Naive thymus-derived CD4-positive, alpha-beta T cell (primary cell): ENCODE measurements around the gene ACSF3. TPM values are rescaled to one million over a fixed set of nuclear protein-coding genes. Genes with fewer than 3 reads are reported as not detected.

Experiments used
- ATAC-seq: fragments of 150-1000 bp; cut with Tn5 transposase; 2 replicates; pipeline ENCODE4 v1.10.0; 2021; ENCODE audit warnings: mild to moderate bottlenecking, moderate library complexity
- CTCF ChIA-PET: fragments of 350-600 bp; sonication (Branson Sonifier 250); formaldehyde crosslinking; loops from one replicate; lab custom pipeline; 2021; ENCODE audit warnings: antibody characterized with exemption; lab: Charles Lee
- POLR2A ChIA-PET: fragments of 350-600 bp; sonication (Branson Sonifier 250); formaldehyde crosslinking; loops from one replicate; lab custom pipeline; 2021; ENCODE audit warnings: antibody characterized with exemption, inconsistent platforms; lab: Charles Lee
- DNase-seq, 9 donors: peaks; one replicate each; pipeline versions ENCODE4 v3.0.0 to v3.0.0-alpha.2; 2020 to 2022; ENCODE audit warnings: mixed read lengths in 1 of 9
- H3K27ac ChIP-seq: one replicate; pipeline ENCODE4 v1.7.0; 2013; ENCODE audit warnings: mild to moderate bottlenecking, low read depth, low read length, moderate library complexity
- H3K27me3 ChIP-seq, 2 donors: one replicate each; pipeline ENCODE4 v1.7.0; 2013; ENCODE audit warnings: low read length in 2 of 2, mild to moderate bottlenecking in 2 of 2, moderate library complexity in 2 of 2; ENCODE audit not compliant: control insufficient read depth in 2 of 2, insufficient read depth in 2 of 2
- H3K36me3 ChIP-seq, 3 experiments: 1 replicate in 2 of 3; 2 replicates in 1 of 3; pipeline ENCODE4 v1.7.0; 2013; ENCODE audit warnings: low read length in 3 of 3, mild to moderate bottlenecking in 3 of 3, moderate library complexity in 1 of 3; ENCODE audit not compliant: insufficient read depth in 3 of 3, control insufficient read depth in 2 of 3
- H3K4me1 ChIP-seq, 2 donors: one replicate each; pipeline ENCODE4 v1.7.0; 2013; ENCODE audit warnings: low read length in 2 of 2, mild to moderate bottlenecking in 2 of 2, moderate library complexity in 1 of 2; ENCODE audit not compliant: control insufficient read depth in 2 of 2, insufficient read depth in 2 of 2
- H3K4me3 ChIP-seq: 2 replicates; pipeline ENCODE4 v1.7.0; 2013; ENCODE audit warnings: mild to moderate bottlenecking, low read length
- H3K9me3 ChIP-seq, 3 experiments: 1 replicate in 2 of 3; 2 replicates in 1 of 3; pipeline ENCODE4 v1.7.0; 2013; ENCODE audit warnings: low read length in 3 of 3; ENCODE audit not compliant: control insufficient read depth in 2 of 3
- H3K27ac Mint-ChIP-seq, 9 donors: one replicate each; pipeline ENCODE4 v1.8.0; 2020 to 2022; ENCODE audit warnings: mixed read lengths in 9 of 9, mild to moderate bottlenecking in 8 of 9, moderate library complexity in 5 of 9, inconsistent platforms in 2 of 9
- H3K27me3 Mint-ChIP-seq, 5 donors: one replicate each; pipeline ENCODE4 v1.8.0; 2021 to 2022; ENCODE audit warnings: mixed read lengths in 5 of 5, mild to moderate bottlenecking in 1 of 5
- H3K36me3 Mint-ChIP-seq, 5 donors: one replicate each; pipeline ENCODE4 v1.8.0; 2020 to 2022; ENCODE audit warnings: mixed read lengths in 5 of 5, mild to moderate bottlenecking in 3 of 5, inconsistent platforms in 1 of 5
- H3K4me1 Mint-ChIP-seq, 7 donors: one replicate each; pipeline ENCODE4 v1.8.0; 2020 to 2022; ENCODE audit warnings: mixed read lengths in 7 of 7, mild to moderate bottlenecking in 3 of 7, inconsistent platforms in 1 of 7
- H3K4me3 Mint-ChIP-seq, 10 donors: one replicate each; pipeline ENCODE4 v1.8.0; 2020 to 2022; ENCODE audit warnings: mild to moderate bottlenecking in 10 of 10, mixed read lengths in 10 of 10, moderate library complexity in 6 of 10, inconsistent platforms in 2 of 10
- H3K9me3 Mint-ChIP-seq, 11 donors: one replicate each; pipeline ENCODE4 v1.8.0; 2020 to 2022; ENCODE audit warnings: mixed read lengths in 11 of 11, mild to moderate bottlenecking in 4 of 11, inconsistent platforms in 1 of 11, moderate library complexity in 1 of 11
- intact Hi-C, 2 donors: fragments of 100-400 bp; cut with micrococcal nuclease; formaldehyde crosslinking; loops; one replicate each; pipeline ENCODE4 v1.15.1; 2023
- polyA plus RNA-seq, 2 donors: library from polyadenylated mRNA; unstranded; fragments of 300-500 nt; fragmentation: Illumina TruSeq; gene quantifications; one replicate each; pipeline ENCODE4 v1.2.3, GENCODE V29; 2021
- total RNA-seq, 6 experiments: library from RNA in 5 of 6; stranded (reverse) in 5 of 6; gene quantifications; 1 replicate in 5 of 6; 2 replicates in 1 of 6; pipeline ENCODE4 v1.2.3 and lab custom pipeline; 2021 to 2026

ACSF3 gene
- total and polyA plus RNA-seq, 7 experiments from 2014 or later: 26.2 to 84.1 (median 68.5) TPM

DNA sequence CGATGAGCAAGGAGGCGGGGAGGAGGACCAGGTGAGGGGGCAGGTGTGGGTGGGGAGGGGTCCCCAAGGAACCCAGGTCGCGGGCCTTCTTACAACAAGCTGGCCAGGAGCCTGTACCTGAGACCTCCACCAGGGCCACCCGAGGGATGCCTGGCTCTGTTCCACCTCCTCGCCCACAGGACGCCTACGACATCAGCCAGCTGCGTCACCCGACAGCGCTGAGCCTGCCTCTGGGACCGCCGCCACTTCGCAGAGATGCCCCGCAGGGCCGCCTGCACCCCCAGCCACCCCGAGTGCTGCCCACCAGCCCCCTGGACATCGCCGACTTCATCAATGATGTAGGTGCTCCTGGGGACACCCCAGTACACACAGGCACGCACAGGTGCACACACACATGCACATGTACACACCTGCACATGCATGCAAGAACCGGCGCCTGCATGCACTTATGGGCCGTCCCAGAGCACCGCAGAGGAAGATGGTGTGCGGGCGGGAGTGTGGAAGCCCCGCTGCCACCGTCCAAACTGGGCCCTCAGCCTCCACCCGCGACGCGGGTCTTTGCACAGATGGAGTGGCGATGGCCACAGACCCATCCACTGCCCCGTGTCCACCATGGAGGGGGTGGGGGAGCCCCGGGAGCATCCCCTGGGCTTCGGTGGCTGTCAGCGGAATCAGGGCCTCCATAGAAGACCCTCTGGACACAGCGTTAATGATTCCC, 100.1 kb downstream of the ACSF3 start:
- H3K27ac Mint-ChIP-seq: no peak overlapping the region
- H3K4me3 ChIP-seq: no peak overlapping the region

DNA sequence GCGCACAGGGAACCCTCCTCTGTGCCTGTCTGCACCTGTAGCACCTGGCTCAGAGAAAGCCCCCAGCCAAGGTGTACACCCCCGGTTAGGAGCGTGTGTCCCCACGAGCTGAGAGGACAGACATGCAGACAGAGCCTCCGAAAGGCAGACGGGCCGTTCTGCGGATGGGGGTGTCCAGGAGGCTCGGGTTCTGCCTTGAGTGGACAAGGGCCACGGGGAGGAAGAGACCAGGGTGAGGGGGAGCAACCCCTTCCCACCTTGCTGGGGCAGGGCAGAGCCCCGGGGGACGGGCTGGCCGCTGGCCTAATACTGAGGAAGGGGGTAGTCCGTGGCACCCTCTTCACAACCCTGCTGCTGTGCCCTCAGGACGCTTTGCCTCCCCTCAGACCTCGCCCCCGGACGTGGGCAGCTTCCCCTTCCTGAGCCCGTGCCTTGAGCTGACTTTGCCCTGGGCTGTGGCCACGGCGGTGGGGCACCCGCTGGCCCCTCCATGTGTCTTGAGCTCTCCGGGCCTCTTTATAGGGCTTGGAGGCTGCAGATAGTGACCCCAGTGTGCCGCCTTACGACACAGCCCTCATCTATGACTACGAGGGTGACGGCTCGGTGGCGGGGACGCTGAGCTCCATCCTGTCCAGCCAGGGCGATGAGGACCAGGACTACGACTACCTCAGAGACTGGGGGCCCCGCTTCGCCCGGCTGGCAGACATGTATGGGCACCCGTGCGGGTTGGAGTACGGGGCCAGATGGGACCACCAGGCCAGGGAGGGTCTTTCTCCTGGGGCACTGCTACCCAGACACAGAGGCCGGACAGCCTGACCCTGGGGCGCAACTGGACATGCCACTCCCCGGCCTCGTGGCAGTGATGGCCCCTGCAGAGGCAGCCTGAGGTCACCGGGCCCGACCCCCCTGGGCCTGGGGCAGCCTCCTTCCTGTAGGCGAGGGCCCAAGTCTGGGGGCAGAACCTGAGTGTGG, 101.0 kb downstream of the ACSF3 start:
- Mint-ChIP-seq H3K27ac (no peak overlapping the region), H3K4me1 (peaks cover 0 to 5% (median 0%) of the 10 kb centered on the region in 7 donors), H3K27me3 (peaks cover 0 to 15% (median 2%) of the 10 kb centered on the region in 5 donors), H3K36me3 (no peaks in the 10 kb centered on the region), H3K9me3 (no peaks in the 10 kb centered on the region), H3K4me3 (peak overlapping the region in 1 of 10 donors; percentile 26)
- ATAC-seq (no peak), DNase-seq (no peak)
- no peaks in the 10 kb centered on the region for H3K27me3 ChIP-seq
- no peak overlapping the region for H3K27ac ChIP-seq
- ChIA-PET CTCF (interaction anchor here (0.7 kb wide), 1 partner anchor 575 kb away, joined by 4 read pairs; no protein-coding TSS in a partner anchor), POLR2A (interaction anchor here (0.6 kb wide), 1 partner anchor 728 kb away, joined by 3 read pairs; no protein-coding TSS in a partner anchor)
- intact Hi-C loops: no loop called here
- H3K4me3 ChIP-seq: no peak overlapping the region
- H3K4me1 ChIP-seq: no peaks in the 10 kb centered on the region
- H3K9me3 ChIP-seq: no peaks in the 10 kb centered on the region
- H3K36me3 ChIP-seq: no peaks in the 10 kb centered on the region

More for the DNA sequence above, 100.1 kb downstream of the ACSF3 start:
- no peak overlapping the region for H3K27ac ChIP-seq
- no peaks in the 10 kb centered on the region for H3K4me1 ChIP-seq
- intact Hi-C loops: loop anchor here (1.0 to 2.0 kb wide), 6 partner anchors 8 to 337 kb away; partner anchors contain the start of genes CDH15 (in 1 of the 2), GALNS (in 1 of the 2), TRAPPC2L (in 1 of the 2) and ZNF778 (in 1 of the 2)
- CTCF ChIA-PET: no interaction called here
- no peaks in the 10 kb centered on the region for H3K36me3 ChIP-seq
- Mint-ChIP-seq H3K4me1 (peaks cover 0 to 5% (median 0%) of the 10 kb centered on the region in 7 donors), H3K9me3 (peaks cover 0 to 5% (median 0%) of the 10 kb centered on the region in 11 donors), H3K4me3 (peak overlapping the region in 2 of 10 donors; percentile 26 to 29), H3K36me3 (no peaks in the 10 kb centered on the region), H3K27me3 (peaks cover 0 to 11% (median 2%) of the 10 kb centered on the region in 5 donors)
- peak in 1 of 9 donors; percentile 6 for DNase-seq
- ATAC-seq: no peak
- no peaks in the 10 kb centered on the region for H3K9me3 ChIP-seq
- POLR2A ChIA-PET: no interaction called here
- H3K27me3 ChIP-seq: no peaks in the 10 kb centered on the region

DNA sequence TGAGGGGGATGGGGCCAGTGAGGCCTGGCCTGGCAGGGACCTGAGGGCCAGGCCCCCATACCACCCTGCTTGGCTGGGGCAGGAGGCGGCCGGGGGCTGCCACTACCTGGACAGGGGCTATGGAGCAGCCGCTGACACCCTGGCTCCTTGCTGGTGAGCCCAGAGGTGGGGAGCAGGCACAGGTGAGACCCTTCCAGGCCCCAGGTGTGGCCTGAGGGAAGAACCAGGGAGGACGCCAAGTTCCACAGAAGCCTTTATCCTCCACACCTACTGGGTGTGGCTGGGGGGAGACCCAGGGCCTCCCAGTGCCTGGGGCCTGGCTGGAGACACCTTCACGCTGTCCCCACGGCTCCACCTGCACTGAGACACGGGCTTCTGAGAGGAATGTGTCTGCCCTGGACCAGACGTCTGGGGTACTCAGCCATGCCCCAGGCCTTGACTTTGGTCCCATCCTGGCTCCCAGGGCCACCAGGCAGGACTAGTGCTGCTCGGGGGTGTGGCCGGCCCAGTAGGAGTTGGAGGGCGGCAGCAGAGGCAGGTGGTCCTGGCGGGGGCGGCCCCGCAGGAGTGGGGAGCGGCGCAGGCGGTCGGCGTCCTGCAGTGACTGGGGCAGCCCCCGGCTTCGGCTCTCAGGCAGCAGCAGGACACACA, 102.0 kb downstream of the ACSF3 start:
- CTCF ChIA-PET: no interaction called here
- H3K36me3 Mint-ChIP-seq: no peaks in the 10 kb centered on the region
- DNase-seq (no peak), ATAC-seq (no peak)
- H3K4me1 Mint-ChIP-seq: peaks cover 0 to 12% (median 4%) of the 10 kb centered on the region in 7 donors
- Histone ChIP-seq H3K36me3 (no peaks in the 10 kb centered on the region), H3K27ac (no peak overlapping the region), H3K4me3 (no peak overlapping the region), H3K9me3 (no peaks in the 10 kb centered on the region), H3K4me1 (peaks cover 0 to 6% of the 10 kb centered on the region in 2 donors), H3K27me3 (no peaks in the 10 kb centered on the region)
- H3K27ac Mint-ChIP-seq: no peak overlapping the region
- no peak overlapping the region for H3K4me3 Mint-ChIP-seq
- H3K9me3 Mint-ChIP-seq: no peaks in the 10 kb centered on the region
- POLR2A ChIA-PET: no interaction called here
- H3K27me3 Mint-ChIP-seq: peaks cover 0 to 16% (median 7%) of the 10 kb centered on the region in 5 donors
- intact Hi-C loops: no loop called here

DNA sequence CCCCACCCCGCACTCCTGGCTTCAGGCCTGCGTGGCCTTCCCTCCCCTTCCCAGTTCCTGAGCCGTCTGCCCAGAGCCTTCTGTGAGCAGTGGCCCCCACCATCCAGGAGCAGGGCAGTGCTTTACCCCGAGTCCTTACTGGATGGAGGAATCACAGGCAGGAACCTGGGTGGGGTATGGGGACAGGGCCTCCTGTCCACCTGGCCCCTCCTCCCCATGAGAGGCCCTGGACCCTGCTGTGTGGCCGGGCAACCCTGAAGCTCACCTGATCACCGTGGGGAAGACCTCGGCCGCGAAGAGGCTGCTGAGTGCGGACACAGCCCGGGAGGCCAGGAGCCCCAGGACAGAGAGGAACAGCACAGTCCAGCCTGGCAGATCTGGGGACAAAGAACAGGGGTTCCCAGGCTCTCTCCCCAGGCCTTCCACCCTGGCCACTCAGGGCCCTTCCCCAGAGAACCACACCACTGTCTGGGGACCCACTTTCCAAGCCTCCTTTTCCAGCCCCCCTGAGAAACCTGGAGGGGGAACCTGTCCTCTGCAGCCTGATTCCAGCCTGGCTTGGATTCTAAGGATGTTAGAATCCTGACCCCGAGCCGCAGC, 103.5 kb downstream of the ACSF3 start:
- H3K9me3 ChIP-seq: no peaks in the 10 kb centered on the region
- H3K36me3 ChIP-seq: no peaks in the 10 kb centered on the region
- CTCF ChIA-PET: no interaction called here
- DNase-seq (no peak), ATAC-seq (no peak)
- no peaks in the 10 kb centered on the region for H3K9me3 Mint-ChIP-seq
- no peak overlapping the region for H3K4me3 Mint-ChIP-seq
- intact Hi-C loops: no loop called here
- H3K27me3 ChIP-seq: no peaks in the 10 kb centered on the region
- no peak overlapping the region for H3K27ac Mint-ChIP-seq
- no peak overlapping the region for H3K27ac ChIP-seq
- no peaks in the 10 kb centered on the region for H3K36me3 Mint-ChIP-seq
- POLR2A ChIA-PET: no interaction called here
- H3K4me1 Mint-ChIP-seq: peaks cover 0 to 11% (median 0%) of the 10 kb centered on the region in 7 donors
- H3K4me3 ChIP-seq: no peak overlapping the region
- peaks cover 0 to 9% of the 10 kb centered on the region in 2 donors for H3K4me1 ChIP-seq
- peaks cover 0 to 16% (median 9%) of the 10 kb centered on the region in 5 donors for H3K27me3 Mint-ChIP-seq

DNA sequence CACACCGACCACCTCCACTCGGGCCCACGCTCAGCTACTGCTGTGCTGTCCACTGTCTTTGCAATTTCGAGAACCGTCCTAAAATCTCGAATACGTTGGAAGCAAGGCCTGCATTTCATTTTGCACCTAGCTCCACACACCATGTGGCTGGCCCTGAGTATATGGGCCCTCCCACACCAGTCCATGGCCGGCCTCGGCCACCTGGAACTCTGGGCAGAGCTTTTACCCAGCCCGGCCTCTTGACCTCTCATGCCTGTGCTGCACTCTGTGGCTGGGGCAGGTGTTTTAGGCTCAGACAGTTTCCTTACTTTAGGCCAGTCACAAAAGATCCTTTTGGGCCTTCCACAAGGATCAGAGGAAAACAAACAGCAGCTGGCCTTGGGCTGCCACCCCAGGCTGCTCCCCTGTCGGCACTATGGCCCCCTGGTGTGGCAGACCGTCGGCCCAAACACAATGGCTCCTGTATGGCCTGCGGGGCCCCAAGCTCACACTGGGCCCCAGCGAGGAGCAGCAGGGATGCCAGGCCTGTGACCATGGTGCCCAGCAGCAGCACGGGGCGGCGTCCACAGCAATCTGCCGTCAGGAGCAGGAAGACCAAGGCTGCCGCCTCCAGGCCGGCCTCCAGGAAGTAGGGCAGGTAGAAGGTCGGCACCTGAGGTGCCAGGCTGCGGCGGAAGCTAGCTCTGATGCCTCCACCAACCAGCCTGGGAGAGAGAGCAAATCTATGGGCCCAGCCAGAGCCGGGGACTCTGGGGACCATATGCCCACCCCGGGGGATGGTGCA, 104.2 kb downstream of the ACSF3 start:
- ATAC-seq (no peak), DNase-seq (no peak)
- H3K4me3 ChIP-seq: no peak overlapping the region
- Mint-ChIP-seq H3K4me3 (no peak overlapping the region), H3K4me1 (peaks cover 0 to 18% (median 3%) of the 10 kb centered on the region in 7 donors), H3K9me3 (peaks cover 0 to 3% (median 0%) of the 10 kb centered on the region in 11 donors), H3K27me3 (peaks cover 3 to 23% (median 12%) of the 10 kb centered on the region in 5 donors), H3K27ac (no peak overlapping the region), H3K36me3 (peaks cover 0 to under 1% (median 0%) of the 10 kb centered on the region in 5 donors)
- H3K9me3 ChIP-seq: no peaks in the 10 kb centered on the region
- H3K4me1 ChIP-seq: peaks cover 0 to 9% of the 10 kb centered on the region in 2 donors
- no peak overlapping the region for H3K27ac ChIP-seq
- intact Hi-C loops: no loop called here
- no peaks in the 10 kb centered on the region for H3K36me3 ChIP-seq
- POLR2A ChIA-PET: no interaction called here
- H3K27me3 ChIP-seq: peaks cover 0 to 4% of the 10 kb centered on the region in 2 donors
- CTCF ChIA-PET: interaction anchor here (1.1 kb wide), 1 partner anchor 13 kb away, joined by 3 read pairs; no protein-coding TSS in a partner anchor
